Endodermal cell (in vitro differentiated cells): Measurements from ENCODE around the gene TNFRSF4. TPM values are rescaled to one million over a fixed set of nuclear protein-coding genes. Genes with fewer than 3 reads are reported as not detected.
"Not testable (repeated sequence)": the region's sequence is repeated elsewhere in the genome, so short reads cannot be mapped to it uniquely, and the experiment has no call there.

Source experiments
- DNase-seq: peaks from one replicate; pipeline ENCODE4 v3.0.0-alpha.2; 2017
- H3K27ac ChIP-seq: 2 replicates; pipeline ENCODE4 v1.5.1; 2013; ENCODE audit warnings: mild to moderate bottlenecking, low read depth, low read length, moderate library complexity
- H3K27me3 ChIP-seq: 2 replicates; pipeline ENCODE4 v1.6.1; 2013; ENCODE audit warnings: mild to moderate bottlenecking, low read length, moderate library complexity; ENCODE audit not compliant: insufficient read depth, control insufficient read depth, poor library complexity, severe bottlenecking
- H3K36me3 ChIP-seq: 2 replicates; pipeline ENCODE4 v1.7.0; 2013; ENCODE audit warnings: mild to moderate bottlenecking, low read length, moderate library complexity; ENCODE audit not compliant: control insufficient read depth, insufficient read depth
- H3K4me1 ChIP-seq: one replicate; pipeline ENCODE4 v1.7.0; 2013; ENCODE audit warnings: low read length; ENCODE audit not compliant: control insufficient read depth, insufficient read depth
- H3K4me3 ChIP-seq: 2 replicates; pipeline ENCODE4 v1.5.1; 2013; ENCODE audit warnings: mild to moderate bottlenecking, low read length, moderate library complexity
- H3K9ac ChIP-seq: 2 replicates; pipeline ENCODE4 v1.6.1; 2013; ENCODE audit warnings: mild to moderate bottlenecking, low read length, moderate library complexity; ENCODE audit not compliant: poor library complexity, severe bottlenecking; ENCODE audit errors: extremely low read depth
- H3K9me3 ChIP-seq: 2 replicates; pipeline ENCODE4 v1.6.1; 2013; ENCODE audit warnings: mild to moderate bottlenecking, low read length, moderate library complexity; ENCODE audit not compliant: control insufficient read depth
- H3K27ac Mint-ChIP-seq: 2 replicates; pipeline ENCODE4 v1.8.0; 2020; ENCODE audit warnings: mixed read lengths
- H3K27me3 Mint-ChIP-seq: 2 replicates; pipeline ENCODE4 v1.8.0; 2021; ENCODE audit warnings: mild to moderate bottlenecking, mixed read lengths; ENCODE audit not compliant: insufficient read depth
- H3K36me3 Mint-ChIP-seq: 2 replicates; pipeline ENCODE4 v1.8.0; 2020; ENCODE audit warnings: low read depth, mixed read lengths
- H3K4me1 Mint-ChIP-seq: 2 replicates; pipeline ENCODE4 v1.8.0; 2020; ENCODE audit warnings: mixed read lengths
- H3K4me3 Mint-ChIP-seq: 2 replicates; pipeline ENCODE4 v1.8.0; 2020; ENCODE audit warnings: mild to moderate bottlenecking, moderate library complexity, mixed read lengths
- H3K9me3 Mint-ChIP-seq: 2 replicates; pipeline ENCODE4 v1.8.0; 2020; ENCODE audit warnings: mild to moderate bottlenecking, mixed read lengths
- whole genome bisulfite sequencing, 2 experiments: methylation state at CpG; one replicate each; pipeline versions ENCODE4 v1.1.5 to v1.1.7; 2013; ENCODE audit warnings: missing lambda C conversion rate in 2 of 2, mixed read lengths in 1 of 2; ENCODE audit not compliant: insufficient coverage in 1 of 2, insufficient read length in 1 of 2; 5-methylcytosine and 5-hydroxymethylcytosine counted together
- total RNA-seq, 2 donors: library from RNA; stranded (reverse); fragmentation: NEBNext Ultra II Directional in 1 of 2; extraction: Animal tissue kit (Norgen Biotek cat#: 25700) in 1 of 2; gene quantifications; 2 replicates in 1 of 2; 3 replicates in 1 of 2; pipeline ENCODE4 v1.2.1, GENCODE V29; 2021
- TF ChIP-seq, protein P1 (sequence below): fragments of 200-600 bp; sonication (generic); conservative IDR thresholded peaks from 2 replicates; pipeline ENCODE4 v1.5.0; 2021; ENCODE audit warnings: antibody characterized with exemption, mild to moderate bottlenecking

The TNFRSF4 gene
- total RNA-seq, 2 donors from 2014 or later = 0.20 TPM; not detected in 1

GRCh38 chr1:1253314-1253713 is 39.4 kb upstream of the TNFRSF4 start:
- WGBS, 2 experiments = 93 to 97% methylated on average over 11 to 12 of the region's 12 CpGs
- Mint-ChIP-seq H3K4me1 (peaks cover 5% of the 10 kb centered on the region), H3K27me3 (no peaks in the 10 kb centered on the region), H3K4me3 (no peak overlapping the region), H3K36me3 (peaks cover 47% of the 10 kb centered on the region), H3K27ac (no peak overlapping the region), H3K9me3 (no peaks in the 10 kb centered on the region)
- DNase-seq = no peak
- Histone ChIP-seq H3K9ac (no peak overlapping the region), H3K27me3 (no peaks in the 10 kb centered on the region), H3K4me3 (no peak overlapping the region), H3K27ac (no peak overlapping the region), H3K9me3 (no peaks in the 10 kb centered on the region), H3K36me3 (peaks cover 38% of the 10 kb centered on the region), H3K4me1 (no peaks in the 10 kb centered on the region)
- TF ChIP-seq, protein P1, sequence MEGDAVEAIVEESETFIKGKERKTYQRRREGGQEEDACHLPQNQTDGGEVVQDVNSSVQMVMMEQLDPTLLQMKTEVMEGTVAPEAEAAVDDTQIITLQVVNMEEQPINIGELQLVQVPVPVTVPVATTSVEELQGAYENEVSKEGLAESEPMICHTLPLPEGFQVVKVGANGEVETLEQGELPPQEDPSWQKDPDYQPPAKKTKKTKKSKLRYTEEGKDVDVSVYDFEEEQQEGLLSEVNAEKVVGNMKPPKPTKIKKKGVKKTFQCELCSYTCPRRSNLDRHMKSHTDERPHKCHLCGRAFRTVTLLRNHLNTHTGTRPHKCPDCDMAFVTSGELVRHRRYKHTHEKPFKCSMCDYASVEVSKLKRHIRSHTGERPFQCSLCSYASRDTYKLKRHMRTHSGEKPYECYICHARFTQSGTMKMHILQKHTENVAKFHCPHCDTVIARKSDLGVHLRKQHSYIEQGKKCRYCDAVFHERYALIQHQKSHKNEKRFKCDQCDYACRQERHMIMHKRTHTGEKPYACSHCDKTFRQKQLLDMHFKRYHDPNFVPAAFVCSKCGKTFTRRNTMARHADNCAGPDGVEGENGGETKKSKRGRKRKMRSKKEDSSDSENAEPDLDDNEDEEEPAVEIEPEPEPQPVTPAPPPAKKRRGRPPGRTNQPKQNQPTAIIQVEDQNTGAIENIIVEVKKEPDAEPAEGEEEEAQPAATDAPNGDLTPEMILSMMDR = no peak

DNA sequence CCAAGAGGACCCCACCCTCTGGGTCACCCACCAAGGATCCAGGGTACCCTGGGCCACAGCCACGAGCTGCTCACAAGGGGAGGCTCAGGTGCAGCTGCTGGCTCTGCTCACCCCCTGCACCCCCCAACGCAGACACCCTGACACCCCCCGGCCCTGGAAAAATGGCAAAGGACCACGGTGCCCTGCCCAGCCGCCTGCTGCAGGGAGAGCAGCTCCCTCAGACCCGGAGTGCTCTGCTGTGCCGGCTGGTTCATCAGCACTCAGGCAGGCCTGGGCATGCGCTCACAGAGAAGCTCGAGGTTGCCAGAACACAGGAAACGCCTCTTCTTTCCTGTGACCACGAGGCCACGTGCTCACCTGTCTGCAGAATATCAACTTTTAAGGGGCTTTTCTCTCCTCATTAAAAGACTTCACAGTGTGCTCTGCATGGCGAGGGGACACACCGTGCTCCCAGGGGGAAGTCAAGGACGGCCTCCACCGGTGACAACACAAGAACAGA is 36.9 kb upstream of the TNFRSF4 start:
- peaks cover 12% of the 10 kb centered on the region for H3K27me3 ChIP-seq
- no peak overlapping the region for H3K27ac ChIP-seq
- Mint-ChIP-seq H3K9me3 (no peaks in the 10 kb centered on the region), H3K4me1 (no peaks in the 10 kb centered on the region), H3K27me3 (peaks cover 1% of the 10 kb centered on the region), H3K4me3 (no peak overlapping the region), H3K27ac (no peak overlapping the region), H3K36me3 (peaks cover 31% of the 10 kb centered on the region)
- no peak overlapping the region for H3K9ac ChIP-seq
- H3K9me3 ChIP-seq = no peaks in the 10 kb centered on the region
- no peak for DNase-seq
- 93 to 94% methylated on average over 16 of the region's 16 CpGs for WGBS, 2 experiments
- peaks cover 23% of the 10 kb centered on the region for H3K36me3 ChIP-seq
- H3K4me1 ChIP-seq = no peaks in the 10 kb centered on the region
- TF ChIP-seq, protein P1 = no peak
- H3K4me3 ChIP-seq = no peak overlapping the region

GRCh38 chr1:1248009-1248913 is 34.3 kb upstream of the TNFRSF4 start:
- peaks cover 16% of the 10 kb centered on the region for H3K36me3 Mint-ChIP-seq
- WGBS, 2 experiments = 90 to 91% methylated on average over 7 to 20 of the region's 21 CpGs

More at GRCh38 chr1:1248009-1248913, 34.3 kb upstream of the TNFRSF4 start:
- not testable (repeated sequence) for H3K27ac ChIP-seq, H3K27me3 Mint-ChIP-seq, H3K4me1 Mint-ChIP-seq, H3K9me3 Mint-ChIP-seq, H3K27ac Mint-ChIP-seq, H3K9me3 ChIP-seq, H3K9ac ChIP-seq, H3K4me3 ChIP-seq, H3K4me1 ChIP-seq, H3K4me3 Mint-ChIP-seq, DNase-seq, H3K36me3 ChIP-seq
- peaks cover 12% of the 10 kb centered on the region for H3K27me3 ChIP-seq
